HepG2 (cell line): ENCODE measurements around the gene BICDL1. TPM values are rescaled to one million over a fixed set of nuclear protein-coding genes. Genes with fewer than 3 reads are reported as not detected.

Experiments
- ATAC-seq: fragments of 200-7000 bp; cut with Tn5 transposase; 3 replicates; pipeline ENCODE4 v1.9.1; 2020; ENCODE audit warnings: mild to moderate bottlenecking, moderate library complexity
- BruUV-seq: library from RNA; stranded (reverse); fragments of 400-500 nt; replicated peaks from 2 replicates; lab custom pipeline; 2021; lab: Mats Ljungman, UMichigan
- CTCF ChIA-PET: fragments of 300-600 bp; formaldehyde crosslinking; extraction: SDS; loops from one replicate; lab custom pipeline; 2021; ENCODE audit warnings: low total read pairs, inconsistent platforms, low intra/inter-chr PET ratio; lab: Yijun Ruan, JAX
- POLR2A ChIA-PET: fragments of 350-600 bp; sonication (Branson Sonifier 250); formaldehyde crosslinking; loops from one replicate; lab custom pipeline; 2020; ENCODE audit warnings: antibody characterized with exemption, inconsistent platforms; lab: Yijun Ruan, JAX
- DNase-seq: peaks from one replicate; pipeline ENCODE4 v3.0.0-alpha.2; 2015; ENCODE audit warnings: low spot score
- FAIRE-seq: peaks from 3 replicates; lab custom pipeline; 2011; peaks lifted over from hg19 to GRCh38; lab: Jason Lieb, UNC
- H2AFZ ChIP-seq: one replicate; pipeline ENCODE4 v1.6.1; 2011; ENCODE audit warnings: low read length, inconsistent platforms
- H3K27ac ChIP-seq: fragments of 300-600 bp; 3 replicates; pipeline ENCODE4 v1.8.0; 2011; ENCODE audit warnings: mixed run types, mild to moderate bottlenecking, mixed read lengths, low read length, inconsistent platforms; ENCODE audit not compliant: insufficient read depth; ENCODE audit errors: extremely low read length
- H3K27me3 ChIP-seq, 2 experiments: fragments of 200-600 bp in 1 of 2; 2 replicates in 1 of 2; 3 replicates in 1 of 2; pipeline versions ENCODE4 v1.6.0 to v1.8.0; 2011; ENCODE audit warnings: low read length in 2 of 2, mild to moderate bottlenecking in 2 of 2, moderate library complexity in 2 of 2, inconsistent platforms in 1 of 2; ENCODE audit not compliant: insufficient read depth in 2 of 2, control insufficient read depth in 1 of 2
- H3K36me3 ChIP-seq, 2 experiments: fragments of 200-600 bp in 1 of 2; replicated peaks in 1 of 2; 2 replicates in 1 of 2; 3 replicates in 1 of 2; pipeline versions ENCODE4 v1.5.1 to v1.8.0; 2011; ENCODE audit warnings: low read length in 2 of 2, inconsistent platforms in 1 of 2; ENCODE audit not compliant: insufficient read depth in 2 of 2, control insufficient read depth in 1 of 2
- H3K4me1 ChIP-seq: 2 replicates; pipeline ENCODE4 v1.5.1; 2012; ENCODE audit warnings: low read length, inconsistent platforms; ENCODE audit not compliant: insufficient read depth
- H3K4me2 ChIP-seq: 2 replicates; pipeline ENCODE4 v1.6.0; 2011; ENCODE audit warnings: low read depth, low read length, inconsistent platforms
- H3K4me3 ChIP-seq, 3 experiments: fragments of 200-600 bp in 1 of 3; sonication (generic), shearing (Covaris generic) in 1 of 3; replicated peaks in 1 of 3; 2 replicates each; pipeline ENCODE4 v1.5.1; 2011 to 2016; ENCODE audit warnings: low read length in 3 of 3, inconsistent platforms in 2 of 3, low read depth in 2 of 3, mild to moderate bottlenecking in 2 of 3, control low read depth in 1 of 3, mixed read lengths in 1 of 3; ENCODE audit not compliant: insufficient read depth in 1 of 3
- H3K79me2 ChIP-seq: one replicate; pipeline ENCODE4 v1.6.1; 2011; ENCODE audit warnings: low read length, inconsistent platforms; ENCODE audit not compliant: insufficient read depth
- H3K9ac ChIP-seq: 2 replicates; pipeline ENCODE4 v1.6.0; 2011; ENCODE audit warnings: mild to moderate bottlenecking, low read depth, low read length, inconsistent platforms; ENCODE audit not compliant: insufficient read depth
- H3K9me3 ChIP-seq: 2 replicates; pipeline ENCODE4 v1.5.1; 2012; ENCODE audit warnings: mild to moderate bottlenecking, low read length
- H4K20me1 ChIP-seq: 2 replicates; pipeline ENCODE4 v1.6.0; 2011; ENCODE audit warnings: inconsistent platforms, mild to moderate bottlenecking, low read length, moderate library complexity; ENCODE audit not compliant: insufficient read depth
- FOXC1 ChIP-seq: sonication (generic); formaldehyde crosslinking; IDR thresholded peaks from 2 replicates; pipeline ENCODE4 v1.8.0; 2022; ENCODE audit warnings: mild to moderate bottlenecking, missing genetic modification reagents, borderline replicate concordance
- MAFK ChIP-seq, 2 experiments: IDR thresholded peaks in 1 of 2; conservative IDR thresholded peaks in 1 of 2; 2 replicates each; pipeline ENCODE4 v1.6.1; 2011; ENCODE audit warnings: improper control_type of control experiment in 2 of 2, low read length in 2 of 2
- MBD4 ChIP-seq: IDR thresholded peaks from 2 replicates; pipeline ENCODE4 v1.6.1; 2012; ENCODE audit warnings: low read length, inconsistent platforms, borderline replicate concordance
- MYNN ChIP-seq: sonication (generic); formaldehyde crosslinking; IDR thresholded peaks from 2 replicates; pipeline ENCODE4 v1.4.0; 2020; ENCODE audit warnings: mild to moderate bottlenecking, low read depth, missing genetic modification reagents
- PBX3 ChIP-seq: sonication (generic); formaldehyde crosslinking; IDR thresholded peaks from 2 replicates; pipeline ENCODE4 v1.8.1; 2023; ENCODE audit warnings: missing genetic modification reagents, inconsistent platforms, borderline replicate concordance
- POLR2AphosphoS2 ChIP-seq: IDR thresholded peaks from 2 replicates; pipeline ENCODE4 v1.6.1; 2011; ENCODE audit warnings: low read depth, low read length, improper control_type of control experiment
- SPEN ChIP-seq: sonication (generic); formaldehyde crosslinking; IDR thresholded peaks from 2 replicates; pipeline ENCODE4 v1.5.1; 2020; ENCODE audit warnings: low read depth, mild to moderate bottlenecking, missing genetic modification reagents
- ZBTB21 ChIP-seq: sonication (generic); formaldehyde crosslinking; IDR thresholded peaks from 2 replicates; pipeline ENCODE4 v1.4.0; 2020; ENCODE audit warnings: missing genetic modification reagents
- ZFP37 ChIP-seq: sonication (generic); formaldehyde crosslinking; IDR thresholded peaks from 2 replicates; pipeline ENCODE4 v1.4.0; 2020; ENCODE audit warnings: missing genetic modification reagents, borderline replicate concordance
- ZNF549 ChIP-seq: sonication (generic); formaldehyde crosslinking; IDR thresholded peaks from 2 replicates; pipeline ENCODE4 v1.5.0; 2020; ENCODE audit warnings: missing genetic modification reagents
- ZNF646 ChIP-seq: sonication (generic); formaldehyde crosslinking; IDR thresholded peaks from 2 replicates; pipeline ENCODE4 v1.9.0; 2021; ENCODE audit warnings: mild to moderate bottlenecking, missing genetic modification reagents
- ZNF75D ChIP-seq: sonication (generic); formaldehyde crosslinking; IDR thresholded peaks from 2 replicates; pipeline ENCODE4 v1.8.1; 2023; ENCODE audit warnings: missing genetic modification reagents, mild to moderate bottlenecking, borderline replicate concordance
- WGBS: methylation state at CpG from one replicate; pipeline ENCODE4 v1.1.6; 2017; ENCODE audit warnings: low lambda C conversion rate; 5-methylcytosine and 5-hydroxymethylcytosine counted together
- in situ Hi-C: cut with HindIII; loops from 2 replicates; pipeline ENCODE4 v1.10.0; 2017; ENCODE audit warnings: low pct_unique_long_range_greater_than_20kb; ENCODE audit not compliant: extremely low pct_ligation_motif_present
- intact Hi-C: fragments of 100-400 bp; cut with micrococcal nuclease; formaldehyde crosslinking; loops from one replicate; pipeline ENCODE4 v1.10.0; 2022; ENCODE audit not compliant: unreplicated experiment
- polyA plus RNA-seq, 8 experiments: library from polyadenylated mRNA; depleted of rRNA in 3 of 8; stranded (reverse) in 7 of 8; unstranded in 1 of 8; fragments of >200 nt; fragmentation: Illumina TruSeq in 4 of 8; extraction: Trizol in 4 of 8; gene quantifications; 2 replicates each; pipeline versions ENCODE4 v1.2.1 to v1.2.3, GENCODE V29; 2011 to 2016; ENCODE audit warnings: low read depth in 4 of 8, missing spikeins in 1 of 8, mixed read lengths in 1 of 8; ENCODE audit not compliant: insufficient read depth in 1 of 8
- total RNA-seq, 5 experiments: library from RNA; depleted of rRNA; stranded (reverse); fragments of >200 nt; fragmentation: Illumina TruSeq; extraction: Trizol; gene quantifications; 2 replicates each; pipeline ENCODE4 v1.2.3, GENCODE V29; 2016; ENCODE audit warnings: low read depth in 1 of 5

The BICDL1 gene
- total and polyA plus RNA-seq, 2 of the 13 experiments (the other 11 are each of a cell fraction or from before 2014, with no cell fraction given), result 3.6 to 9.7 TPM

- 12% methylated on average over 4 of the region's 4 CpGs for WGBS
- no peaks in the 10 kb centered on the region for H3K27me3 ChIP-seq
- FAIRE-seq (no peak), ATAC-seq (no peak), DNase-seq (no peak)
- no peak overlapping the region for H3K9ac ChIP-seq
- H2AFZ ChIP-seq, result no peak overlapping the region
- H4K20me1 ChIP-seq, result no peaks in the 10 kb centered on the region
- ChIA-PET CTCF (no interaction called here), POLR2A (no interaction called here)
- H3K9me3 ChIP-seq, result no peaks in the 10 kb centered on the region
- H3K36me3 ChIP-seq, result no peaks in the 10 kb centered on the region
- H3K4me1 ChIP-seq, result no peaks in the 10 kb centered on the region
- no peaks in the 10 kb centered on the region for H3K79me2 ChIP-seq
- BruUV-seq, result no TSS peak
- no peak overlapping the region for H3K27ac ChIP-seq
- H3K4me2 ChIP-seq, result no peak overlapping the region
- no peak overlapping the region for H3K4me3 ChIP-seq
- TF ChIP-seq ZNF75D (CRISPR knock-in tag), result no peak
- no peak for TF ChIP-seq ZBTB21 (CRISPR knock-in tag)
- no peak for TF ChIP-seq MAFK (conservative IDR thresholded peaks at IDR 0.05 in 1 of 2, IDR thresholded peaks at IDR 0.05 in 1 of 2; ENCODE audit: low read length in 2 of 2)
- no peak for TF ChIP-seq ZNF646 (CRISPR knock-in tag)
- no peak for TF ChIP-seq FOXC1 (CRISPR knock-in tag)
- TF ChIP-seq POLR2AphosphoS2, result no peak
- no peak for TF ChIP-seq MBD4
- TF ChIP-seq ZFP37 (CRISPR knock-in tag), result no peak
- no peak for TF ChIP-seq ZNF549
- TF ChIP-seq PBX3 (CRISPR knock-in tag), result no peak
- no peak for TF ChIP-seq SPEN (CRISPR knock-in tag)
- TF ChIP-seq MYNN, result no peak
- in situ Hi-C loops (no loop called here), intact Hi-C loops (no loop called here)
Measured at GRCh38 chr12:119949594-119949993, 39.4 kb upstream of the BICDL1 start.
